Left colon (tissue), 2 donors: ENCODE data around the gene OCSTAMP. TPM values are rescaled to one million over a fixed set of nuclear protein-coding genes. Genes with fewer than 3 reads are reported as not detected.

Experiments used
- ATAC-seq: fragments of 200-7000 bp; cut with Tn5 transposase; one replicate; pipeline ENCODE4 v1.9.1; 2020; ENCODE audit warnings: mild to moderate bottlenecking, moderate library complexity
- DNase-seq, 2 donors: peaks; one replicate each; pipeline ENCODE4 v3.0.0-alpha.2; 2020
- intact Hi-C, 2 donors: fragments of 100-400 bp; cut with DNase I in 1 of 2; cut with micrococcal nuclease in 1 of 2; formaldehyde crosslinking; loops; one replicate each; pipeline versions ENCODE4 v1.11.2 to v1.14.0; 2022; cut with DNase I, micrococcal nuclease
- total RNA-seq, 2 donors: library from RNA; stranded (reverse); fragmentation: NEBNext Ultra II Directional; extraction: Animal tissue kit (Norgen Biotek cat#: 25700); gene quantifications; one replicate each; pipeline ENCODE4 v1.2.1, GENCODE V29; 2021
- donor health status: DM: no; HTN: no; CAD: no.
- donor health status: DM: yes; HTN: yes; CAD: no.

OCSTAMP gene
- total RNA-seq, 2 donors from 2014 or later: not detected

- DNase-seq (no peak), ATAC-seq (no peak)
- intact Hi-C loops: no loop called here
Measured at GRCh38 chr20:46559001-46559400, 8.5 kb upstream of the OCSTAMP start.

- peak; percentile 32 to 42 for DNase-seq
- intact Hi-C loops: no loop called here
- ATAC-seq: peak; percentile 82
Measured at GRCh38 chr20:46558511-46558959, 8.1 kb upstream of the OCSTAMP start.

GRCh38 chr20:46557231-46557956 lies 6.9 kb upstream of the OCSTAMP start:
- ATAC-seq (no peak), DNase-seq (no peak)
- intact Hi-C loops: no loop called here

DNA sequence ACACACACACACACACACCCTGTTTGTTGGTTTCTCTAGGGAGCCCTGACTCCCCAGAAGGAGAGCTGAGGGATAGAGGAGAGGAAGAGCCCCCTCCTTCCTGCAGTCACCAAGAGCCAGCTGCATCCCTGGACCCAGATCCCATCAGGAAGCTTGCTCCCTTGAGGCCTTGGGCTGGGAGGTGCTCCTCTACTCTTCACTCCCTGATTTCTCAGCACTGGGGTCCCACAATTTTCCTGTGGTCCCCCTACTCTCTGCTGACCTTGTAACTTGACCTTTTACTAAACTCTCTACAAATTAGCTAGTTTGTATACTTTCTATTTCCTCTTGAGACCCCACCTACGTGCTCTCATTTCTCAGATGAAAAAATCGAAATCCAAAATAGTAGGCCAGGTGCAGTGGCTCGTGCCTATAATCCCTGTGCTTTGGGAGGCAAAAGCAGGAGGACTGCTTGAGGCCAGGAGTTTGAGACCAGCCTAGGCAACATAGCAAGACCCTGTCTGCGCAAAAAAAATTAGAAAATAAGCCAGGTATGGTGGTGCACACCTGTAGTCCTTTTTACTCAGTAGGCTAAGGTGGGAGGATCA lies 5.0 kb upstream of the OCSTAMP start:
- intact Hi-C loops: no loop called here
- no peak for ATAC-seq
- DNase-seq: no peak

GRCh38 chr20:46554828-46555227 lies 4.4 kb upstream of the OCSTAMP start:
- ATAC-seq (no peak), DNase-seq (no peak)
- intact Hi-C loops: no loop called here

DNA sequence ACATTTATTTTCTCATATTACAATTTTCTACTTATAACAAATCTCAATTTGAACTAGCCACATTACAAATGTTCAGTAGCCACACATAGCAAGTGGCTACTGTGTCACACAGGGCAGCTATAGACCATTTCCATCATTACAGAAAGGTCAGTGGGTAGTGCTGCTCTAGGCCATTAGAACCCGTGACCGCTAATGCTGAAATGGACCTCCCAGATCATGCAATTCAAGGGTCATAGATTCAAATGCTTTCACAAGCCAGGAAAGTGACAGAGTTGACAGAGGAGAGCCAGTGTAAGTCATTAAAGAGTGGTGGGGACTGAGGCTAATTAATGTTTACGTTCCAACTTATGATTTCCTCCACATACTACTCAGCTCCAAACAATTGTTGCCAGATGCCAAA lies 3.5 kb upstream of the OCSTAMP start:
- DNase-seq (no peak), ATAC-seq (no peak)
- intact Hi-C loops: no loop called here

GRCh38 chr20:46552460-46553420 lies 2.3 kb upstream of the OCSTAMP start:
- ATAC-seq (no peak), DNase-seq (no peak)
- intact Hi-C loops: no loop called here

GRCh38 chr20:46551522-46552381 lies 1.3 kb upstream of the OCSTAMP start:
- intact Hi-C loops: no loop called here
- no peak for ATAC-seq
- no peak for DNase-seq

DNA sequence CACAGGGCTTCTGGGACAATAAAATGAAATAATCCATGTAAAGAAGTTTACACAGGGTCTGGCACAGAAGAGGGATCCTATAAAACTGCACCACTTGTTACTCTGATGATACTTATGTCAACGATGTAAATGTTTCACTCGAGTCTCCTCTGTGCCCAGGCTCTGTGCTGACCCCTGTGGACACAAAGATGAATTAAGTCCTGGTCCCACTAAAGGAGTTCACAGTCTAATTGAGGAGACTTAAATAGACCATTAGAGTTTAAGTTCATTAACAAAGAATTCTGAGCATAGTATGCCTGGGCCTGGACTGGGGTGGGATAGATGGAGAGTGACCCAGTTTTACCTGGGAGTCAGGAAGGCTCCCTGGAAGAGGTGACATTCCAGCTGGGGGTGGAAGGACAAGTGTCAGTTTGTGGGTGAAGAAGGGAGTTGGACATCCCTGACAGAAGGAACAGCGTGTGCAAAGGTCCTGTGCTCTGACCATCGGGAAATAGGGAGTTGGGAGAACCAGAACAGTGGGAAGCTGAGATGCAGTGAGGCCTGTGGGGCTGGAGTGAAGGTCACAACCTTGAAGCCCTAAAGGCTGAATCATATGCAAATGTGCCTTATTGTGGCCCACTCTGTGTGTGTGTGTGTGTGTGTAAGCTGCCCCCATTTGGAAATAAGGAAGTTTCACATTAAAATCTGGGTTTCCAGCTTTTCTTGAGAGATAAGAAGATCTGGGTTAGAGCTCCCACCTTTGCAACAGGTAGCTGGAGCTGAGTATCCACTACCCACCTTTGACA lies 1.1 kb downstream of the OCSTAMP start:
- intact Hi-C loops: no loop called here
- no peak for ATAC-seq
- no peak for DNase-seq

DNA sequence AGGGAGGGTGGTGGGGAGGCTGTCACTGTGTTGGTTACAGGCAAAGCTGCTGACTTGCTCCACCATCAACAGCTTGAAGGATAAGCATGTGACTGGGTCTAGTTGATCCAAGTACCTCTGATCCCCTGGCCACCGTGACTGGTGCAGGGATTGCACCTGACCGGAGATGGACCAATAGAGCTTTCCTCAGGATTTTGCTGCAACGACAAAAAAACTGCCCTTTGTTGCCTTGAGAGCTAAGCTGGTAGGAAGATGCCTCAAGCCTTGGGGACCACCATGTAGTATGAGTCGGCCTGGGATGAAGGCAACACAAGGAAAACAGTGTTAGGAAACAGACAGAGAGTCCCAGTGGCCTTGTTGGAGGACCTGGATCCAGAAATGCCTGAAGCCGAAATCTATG lies 1.8 kb downstream of the OCSTAMP start:
- DNase-seq (no peak), ATAC-seq (no peak)
- intact Hi-C loops: no loop called here

DNA sequence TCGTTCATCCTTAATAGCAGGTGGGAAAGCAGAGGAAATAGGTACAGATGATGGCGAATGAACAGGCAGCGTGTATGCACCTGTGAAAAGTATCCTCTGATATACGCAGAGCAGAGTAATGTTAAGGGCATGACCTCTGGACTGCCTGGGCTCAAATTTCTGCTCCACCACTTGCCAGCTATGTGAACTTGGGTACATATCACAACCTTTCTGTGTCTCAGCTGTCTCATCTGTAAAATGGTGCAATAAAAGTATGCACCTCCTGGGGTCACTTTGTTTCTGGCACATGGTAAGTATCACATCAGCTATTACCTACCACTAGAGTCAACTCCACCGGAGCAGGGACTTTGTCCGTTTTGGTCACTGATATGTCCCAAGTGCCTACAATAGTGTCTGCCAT lies 2.5 kb downstream of the OCSTAMP start:
- intact Hi-C loops: no loop called here
- ATAC-seq: no peak

GRCh38 chr20:46546936-46547335 lies 3.5 kb downstream of the OCSTAMP start:
- intact Hi-C loops: no loop called here
- no peak for DNase-seq
- no peak for ATAC-seq

More for the DNA sequence above, 2.5 kb downstream of the OCSTAMP start:
- no peak for DNase-seq

DNA sequence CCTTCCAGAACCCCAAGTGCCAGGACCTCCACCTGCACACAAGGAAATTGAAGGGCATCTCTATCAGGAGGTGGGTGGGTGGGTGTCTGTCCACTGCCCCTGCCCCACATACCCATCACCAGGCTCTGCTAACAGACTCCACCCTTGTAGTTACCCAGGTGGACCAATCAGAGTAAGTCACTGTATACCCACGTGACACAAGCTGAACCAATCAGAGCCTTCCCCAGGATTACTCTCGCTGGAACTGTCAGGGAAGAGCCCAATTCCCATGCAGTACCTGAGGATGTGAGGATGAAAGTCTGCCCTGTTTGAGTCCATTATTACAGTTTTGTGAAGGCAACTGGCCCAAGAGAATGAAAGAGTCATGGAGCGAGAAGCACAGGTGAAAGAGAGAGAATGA lies 4.2 kb downstream of the OCSTAMP start:
- intact Hi-C loops: no loop called here
- ATAC-seq (no peak), DNase-seq (no peak)

GRCh38 chr20:46545827-46546138 lies 4.7 kb downstream of the OCSTAMP start:
- intact Hi-C loops: no loop called here
- no peak for ATAC-seq
- DNase-seq: no peak

- no peak for ATAC-seq
- DNase-seq: no peak
- intact Hi-C loops: no loop called here
Measured at GRCh38 chr20:46545077-46545826, 5.2 kb downstream of the OCSTAMP start.

DNA sequence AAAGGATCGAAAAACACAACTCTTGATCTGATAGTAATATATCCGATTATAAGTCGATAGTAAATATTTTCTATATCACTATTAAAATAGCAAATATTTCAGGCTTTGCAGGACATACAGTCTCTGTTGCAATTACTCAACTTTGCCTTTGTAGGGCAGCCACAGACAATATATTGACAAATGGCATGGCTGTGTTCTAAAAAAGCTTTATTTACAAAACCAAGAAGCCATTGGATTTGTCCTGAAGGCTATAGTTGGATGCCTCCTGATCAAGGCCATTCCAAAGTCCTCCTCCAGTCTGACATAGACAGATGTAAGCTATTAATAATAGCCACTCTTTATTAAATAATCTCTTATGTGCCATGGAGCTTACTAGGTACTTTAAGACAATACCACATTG lies 5.9 kb downstream of the OCSTAMP start:
- intact Hi-C loops: no loop called here
- DNase-seq (no peak), ATAC-seq (no peak)

DNA sequence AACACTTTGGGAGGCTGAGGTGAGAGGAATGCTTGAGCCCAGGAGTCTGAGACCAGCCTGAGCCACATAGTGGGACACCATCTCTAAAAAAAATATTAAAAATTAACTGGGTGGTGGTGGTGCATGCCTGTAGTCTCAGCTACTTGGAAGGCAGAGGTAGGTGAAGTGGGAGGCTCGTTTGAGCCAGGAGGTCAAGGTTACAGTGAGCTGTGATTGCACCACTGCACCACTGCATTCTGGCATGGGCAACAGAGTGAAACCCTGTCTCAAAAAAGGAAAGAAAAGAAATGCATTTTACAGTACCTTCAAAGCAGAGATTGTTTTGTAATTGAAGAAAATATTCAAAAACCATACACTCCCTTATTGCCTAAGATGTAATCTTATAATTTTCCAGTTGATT lies 6.5 kb downstream of the OCSTAMP start:
- intact Hi-C loops: no loop called here
- DNase-seq: no peak
- no peak for ATAC-seq

DNA sequence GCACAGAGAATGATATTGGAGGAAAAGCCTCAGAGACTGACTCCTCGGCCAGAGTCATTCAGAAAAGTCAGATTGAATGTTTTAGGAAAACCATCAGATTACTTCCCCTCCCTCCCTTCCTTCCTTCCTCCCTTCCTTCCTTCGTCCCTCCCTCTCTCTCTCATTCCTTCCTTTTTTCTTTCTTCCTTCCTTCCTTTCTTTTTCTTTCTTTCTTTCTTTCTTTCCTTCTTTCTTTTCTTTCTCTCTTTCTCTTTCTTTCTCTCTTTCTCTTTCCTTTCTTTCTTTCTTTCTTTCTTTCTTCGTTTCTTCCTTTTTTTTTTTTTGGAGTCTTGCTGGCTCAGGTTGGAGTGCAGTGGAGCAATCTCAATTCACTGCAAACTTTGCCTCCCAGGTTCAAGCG lies 7.4 kb downstream of the OCSTAMP start:
- intact Hi-C loops: no loop called here
- ATAC-seq (no peak), DNase-seq (no peak)
